ENCODE results near the gene MBTPS1. TPM values are rescaled to one million over a fixed set of nuclear protein-coding genes. Genes with fewer than 3 reads are reported as not detected.

Gene MBTPS1
- polyA plus RNA-seq, 1 donor from 2014 or later, result 66.9 TPM

DNA sequence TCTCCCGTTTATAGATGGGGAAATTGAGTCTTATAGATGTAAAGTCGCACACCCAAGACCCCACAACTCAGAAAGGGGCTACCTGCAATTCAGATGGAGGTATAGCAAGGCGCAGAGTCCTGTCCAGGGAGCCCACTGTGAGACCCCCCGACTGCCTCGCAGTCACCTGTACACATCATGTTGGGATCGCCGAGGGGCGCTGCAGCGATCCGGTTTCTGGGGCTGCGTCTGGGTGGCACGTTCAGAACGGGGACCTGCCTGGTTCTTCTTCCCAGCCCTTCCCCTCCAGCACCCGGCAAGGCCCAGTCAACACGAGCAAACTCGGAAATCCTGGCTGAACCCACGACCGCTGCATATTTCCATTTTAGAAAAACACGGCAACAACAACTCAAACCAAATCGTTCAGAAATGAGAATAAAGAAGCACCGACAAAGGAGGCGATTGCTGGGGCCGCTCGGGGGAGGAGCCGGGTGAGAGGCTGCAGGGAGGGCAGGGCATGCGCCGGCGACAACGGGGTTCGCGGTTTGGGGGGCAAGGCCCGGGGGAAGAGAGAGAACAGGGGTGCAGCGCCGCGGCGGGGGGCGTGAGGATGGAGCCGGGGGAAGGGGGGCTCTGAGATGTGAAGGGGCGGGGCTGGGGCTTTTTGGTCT lies 27.6 kb upstream of the MBTPS1 start:
- peak overlapping the region; percentile 88 for H3K4me2 ChIP-seq (ENCODE audit: low read length)
- H3K79me2 ChIP-seq (replicated peaks; ENCODE audit: insufficient read depth, low read length), result peaks cover 37% of the 10 kb centered on the region
- no peaks in the 10 kb centered on the region for H3K27me3 ChIP-seq (ENCODE audit: insufficient read depth, low read depth, low read length)
- no peaks in the 10 kb centered on the region for H3K9me3 ChIP-seq (ENCODE audit: low read length)
- H3K9ac ChIP-seq (ENCODE audit: low read length), result peak overlapping the region; percentile 95
- peak overlapping the region; percentile 60 for H2AFZ ChIP-seq (ENCODE audit: low read depth, low read length)
- no peaks in the 10 kb centered on the region for H3F3A ChIP-seq (ENCODE audit: insufficient read depth, low read length, poor library complexity, severe bottlenecking)
- no peaks in the 10 kb centered on the region for H3K9me2 ChIP-seq (ENCODE audit: insufficient read depth, low read length)
- H3K27ac ChIP-seq (ENCODE audit: low read length), result peak overlapping the region; percentile 94
- H3K4me3 ChIP-seq (ENCODE audit: low read length), result peak overlapping the region; percentile 97
- peaks cover 5% of the 10 kb centered on the region for H3K36me3 ChIP-seq (ENCODE audit: insufficient read depth, low read length)
- TF ChIP-seq MXI1 (conservative IDR thresholded peaks at IDR 0.05; ENCODE audit: poor library complexity, severe bottlenecking) (peak; percentile 50), EZH2 (IDR thresholded peaks at IDR 0.05; ENCODE audit: borderline replicate concordance, insufficient read depth, low read length, poor library complexity, severe bottlenecking) (no peak), TAF1 (IDR thresholded peaks at IDR 0.05; ENCODE audit: low read depth) (peak; percentile 49), RAD21 (conservative IDR thresholded peaks at IDR 0.05) (peak; percentile 42), EP300 (conservative IDR thresholded peaks at IDR 0.05; ENCODE audit: poor library complexity, severe bottlenecking) (no peak), SMC3 (conservative IDR thresholded peaks at IDR 0.05; ENCODE audit: poor library complexity) (peak; percentile 57), POLR2AphosphoS5 (IDR thresholded peaks at IDR 0.05) (peak; percentile 55)
- TF ChIP-seq, protein P1, sequence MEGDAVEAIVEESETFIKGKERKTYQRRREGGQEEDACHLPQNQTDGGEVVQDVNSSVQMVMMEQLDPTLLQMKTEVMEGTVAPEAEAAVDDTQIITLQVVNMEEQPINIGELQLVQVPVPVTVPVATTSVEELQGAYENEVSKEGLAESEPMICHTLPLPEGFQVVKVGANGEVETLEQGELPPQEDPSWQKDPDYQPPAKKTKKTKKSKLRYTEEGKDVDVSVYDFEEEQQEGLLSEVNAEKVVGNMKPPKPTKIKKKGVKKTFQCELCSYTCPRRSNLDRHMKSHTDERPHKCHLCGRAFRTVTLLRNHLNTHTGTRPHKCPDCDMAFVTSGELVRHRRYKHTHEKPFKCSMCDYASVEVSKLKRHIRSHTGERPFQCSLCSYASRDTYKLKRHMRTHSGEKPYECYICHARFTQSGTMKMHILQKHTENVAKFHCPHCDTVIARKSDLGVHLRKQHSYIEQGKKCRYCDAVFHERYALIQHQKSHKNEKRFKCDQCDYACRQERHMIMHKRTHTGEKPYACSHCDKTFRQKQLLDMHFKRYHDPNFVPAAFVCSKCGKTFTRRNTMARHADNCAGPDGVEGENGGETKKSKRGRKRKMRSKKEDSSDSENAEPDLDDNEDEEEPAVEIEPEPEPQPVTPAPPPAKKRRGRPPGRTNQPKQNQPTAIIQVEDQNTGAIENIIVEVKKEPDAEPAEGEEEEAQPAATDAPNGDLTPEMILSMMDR (IDR thresholded peaks at IDR 0.05; ENCODE audit: poor library complexity, severe bottlenecking), result peak; percentile 68
- TF ChIP-seq, protein P2, sequence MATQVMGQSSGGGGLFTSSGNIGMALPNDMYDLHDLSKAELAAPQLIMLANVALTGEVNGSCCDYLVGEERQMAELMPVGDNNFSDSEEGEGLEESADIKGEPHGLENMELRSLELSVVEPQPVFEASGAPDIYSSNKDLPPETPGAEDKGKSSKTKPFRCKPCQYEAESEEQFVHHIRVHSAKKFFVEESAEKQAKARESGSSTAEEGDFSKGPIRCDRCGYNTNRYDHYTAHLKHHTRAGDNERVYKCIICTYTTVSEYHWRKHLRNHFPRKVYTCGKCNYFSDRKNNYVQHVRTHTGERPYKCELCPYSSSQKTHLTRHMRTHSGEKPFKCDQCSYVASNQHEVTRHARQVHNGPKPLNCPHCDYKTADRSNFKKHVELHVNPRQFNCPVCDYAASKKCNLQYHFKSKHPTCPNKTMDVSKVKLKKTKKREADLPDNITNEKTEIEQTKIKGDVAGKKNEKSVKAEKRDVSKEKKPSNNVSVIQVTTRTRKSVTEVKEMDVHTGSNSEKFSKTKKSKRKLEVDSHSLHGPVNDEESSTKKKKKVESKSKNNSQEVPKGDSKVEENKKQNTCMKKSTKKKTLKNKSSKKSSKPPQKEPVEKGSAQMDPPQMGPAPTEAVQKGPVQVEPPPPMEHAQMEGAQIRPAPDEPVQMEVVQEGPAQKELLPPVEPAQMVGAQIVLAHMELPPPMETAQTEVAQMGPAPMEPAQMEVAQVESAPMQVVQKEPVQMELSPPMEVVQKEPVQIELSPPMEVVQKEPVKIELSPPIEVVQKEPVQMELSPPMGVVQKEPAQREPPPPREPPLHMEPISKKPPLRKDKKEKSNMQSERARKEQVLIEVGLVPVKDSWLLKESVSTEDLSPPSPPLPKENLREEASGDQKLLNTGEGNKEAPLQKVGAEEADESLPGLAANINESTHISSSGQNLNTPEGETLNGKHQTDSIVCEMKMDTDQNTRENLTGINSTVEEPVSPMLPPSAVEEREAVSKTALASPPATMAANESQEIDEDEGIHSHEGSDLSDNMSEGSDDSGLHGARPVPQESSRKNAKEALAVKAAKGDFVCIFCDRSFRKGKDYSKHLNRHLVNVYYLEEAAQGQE (IDR thresholded peaks at IDR 0.05; ENCODE audit: borderline replicate concordance), result peak; percentile 48
- no peaks in the 10 kb centered on the region for H4K20me1 ChIP-seq (ENCODE audit: insufficient read depth)

DNA sequence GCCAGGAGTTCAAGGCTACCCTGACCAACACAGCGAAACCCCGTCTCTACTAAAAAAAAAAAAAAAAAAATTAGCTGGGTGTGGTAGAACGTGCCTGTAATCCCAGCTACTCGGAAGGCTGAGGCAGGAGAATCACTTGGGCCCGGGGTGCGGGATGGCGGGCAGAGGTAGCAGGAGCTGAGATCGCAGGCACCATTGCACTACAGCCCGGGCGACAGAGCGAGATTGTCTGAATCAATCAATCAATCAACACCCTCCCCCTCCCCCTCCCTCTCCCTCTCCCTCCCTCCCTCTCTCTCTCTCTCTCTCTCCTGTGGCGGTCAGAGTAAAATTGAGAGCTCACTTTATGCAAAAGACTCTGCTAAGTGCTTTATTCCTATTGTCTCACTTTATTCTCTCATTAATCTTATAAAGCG lies 27.1 kb upstream of the MBTPS1 start:
- H3K27ac ChIP-seq (ENCODE audit: low read length), result peak overlapping the region; percentile 94
- H3K36me3 ChIP-seq (ENCODE audit: insufficient read depth, low read length), result peaks cover 5% of the 10 kb centered on the region
- H3K4me3 ChIP-seq (ENCODE audit: low read length), result peak overlapping the region; percentile 97
- no peaks in the 10 kb centered on the region for H4K20me1 ChIP-seq (ENCODE audit: insufficient read depth)
- peak overlapping the region; percentile 60 for H2AFZ ChIP-seq (ENCODE audit: low read depth, low read length)
- TF ChIP-seq RAD21 (conservative IDR thresholded peaks at IDR 0.05) (no peak), EP300 (conservative IDR thresholded peaks at IDR 0.05; ENCODE audit: poor library complexity, severe bottlenecking) (no peak), SMC3 (conservative IDR thresholded peaks at IDR 0.05; ENCODE audit: poor library complexity) (no peak), MXI1 (conservative IDR thresholded peaks at IDR 0.05; ENCODE audit: poor library complexity, severe bottlenecking) (no peak), POLR2AphosphoS5 (IDR thresholded peaks at IDR 0.05) (no peak), TAF1 (IDR thresholded peaks at IDR 0.05; ENCODE audit: low read depth) (no peak), EZH2 (IDR thresholded peaks at IDR 0.05; ENCODE audit: borderline replicate concordance, insufficient read depth, low read length, poor library complexity, severe bottlenecking) (no peak)
- TF ChIP-seq, protein P1 (IDR thresholded peaks at IDR 0.05; ENCODE audit: poor library complexity, severe bottlenecking), result no peak
- TF ChIP-seq, protein P2 (IDR thresholded peaks at IDR 0.05; ENCODE audit: borderline replicate concordance), result no peak
- H3K4me2 ChIP-seq (ENCODE audit: low read length), result peak overlapping the region; percentile 88
- H3K9me2 ChIP-seq (ENCODE audit: insufficient read depth, low read length), result no peaks in the 10 kb centered on the region
- H3K27me3 ChIP-seq (ENCODE audit: insufficient read depth, low read depth, low read length), result no peaks in the 10 kb centered on the region
- H3K9ac ChIP-seq (ENCODE audit: low read length), result peak overlapping the region; percentile 95
- no peaks in the 10 kb centered on the region for H3F3A ChIP-seq (ENCODE audit: insufficient read depth, low read length, poor library complexity, severe bottlenecking)
- H3K79me2 ChIP-seq (replicated peaks; ENCODE audit: insufficient read depth, low read length), result peaks cover 43% of the 10 kb centered on the region
- no peaks in the 10 kb centered on the region for H3K9me3 ChIP-seq (ENCODE audit: low read length)

All from neural cell (in vitro differentiated cells).